Fibroblast of lung (primary cell): ENCODE measurements around the gene IL20RB.

Source experiments
- EZH2 ChIP-seq: IDR thresholded peaks from 2 replicates; pipeline ENCODE4 v1.5.1; 2012; ENCODE audit warnings: low read length, control low read depth, mild to moderate bottlenecking; ENCODE audit errors: missing control alignments
- TF ChIP-seq, protein P1 (sequence below), 2 donors: IDR thresholded peaks in 1 of 2; conservative IDR thresholded peaks in 1 of 2; 1 replicate in 1 of 2; 2 replicates in 1 of 2; pipeline ENCODE4 v1.5.1; 2011 to 2012; ENCODE audit warnings: low read length in 2 of 2, control low read depth in 1 of 2, inconsistent platforms in 1 of 2, low read depth in 1 of 2, mild to moderate bottlenecking in 1 of 2

DNA sequence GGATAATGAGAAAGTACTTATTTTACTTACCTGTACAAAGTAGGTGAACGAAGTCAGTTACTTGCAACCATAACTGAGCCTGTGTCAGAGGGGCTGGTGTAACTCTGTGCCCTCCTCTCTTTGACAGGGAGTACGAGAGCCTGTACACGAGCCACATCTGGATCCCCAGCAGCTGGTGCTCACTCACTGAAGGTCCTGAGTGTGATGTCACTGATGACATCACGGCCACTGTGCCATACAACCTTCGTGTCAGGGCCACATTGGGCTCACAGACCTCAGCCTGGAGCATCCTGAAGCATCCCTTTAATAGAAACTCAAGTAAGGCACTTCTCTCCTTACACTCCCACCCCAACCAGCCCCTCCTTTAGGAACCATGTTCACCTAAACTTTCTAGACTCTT, 24.2 kb downstream of the IL20RB start:
- TF ChIP-seq, protein P1, sequence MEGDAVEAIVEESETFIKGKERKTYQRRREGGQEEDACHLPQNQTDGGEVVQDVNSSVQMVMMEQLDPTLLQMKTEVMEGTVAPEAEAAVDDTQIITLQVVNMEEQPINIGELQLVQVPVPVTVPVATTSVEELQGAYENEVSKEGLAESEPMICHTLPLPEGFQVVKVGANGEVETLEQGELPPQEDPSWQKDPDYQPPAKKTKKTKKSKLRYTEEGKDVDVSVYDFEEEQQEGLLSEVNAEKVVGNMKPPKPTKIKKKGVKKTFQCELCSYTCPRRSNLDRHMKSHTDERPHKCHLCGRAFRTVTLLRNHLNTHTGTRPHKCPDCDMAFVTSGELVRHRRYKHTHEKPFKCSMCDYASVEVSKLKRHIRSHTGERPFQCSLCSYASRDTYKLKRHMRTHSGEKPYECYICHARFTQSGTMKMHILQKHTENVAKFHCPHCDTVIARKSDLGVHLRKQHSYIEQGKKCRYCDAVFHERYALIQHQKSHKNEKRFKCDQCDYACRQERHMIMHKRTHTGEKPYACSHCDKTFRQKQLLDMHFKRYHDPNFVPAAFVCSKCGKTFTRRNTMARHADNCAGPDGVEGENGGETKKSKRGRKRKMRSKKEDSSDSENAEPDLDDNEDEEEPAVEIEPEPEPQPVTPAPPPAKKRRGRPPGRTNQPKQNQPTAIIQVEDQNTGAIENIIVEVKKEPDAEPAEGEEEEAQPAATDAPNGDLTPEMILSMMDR (conservative IDR thresholded peaks at IDR 0.05 in 1 of 2, IDR thresholded peaks at IDR 0.05 in 1 of 2; ENCODE audit: low read depth in 1 of 2, low read length in 2 of 2), result no peak
- TF ChIP-seq EZH2, result no peak
